Glutamatergic neuron (in vitro differentiated cells): Measurements from ENCODE around the gene HGS. TPM values are rescaled to one million over a fixed set of nuclear protein-coding genes. Genes with fewer than 3 reads are reported as not detected.

Source experiments
- DNase-seq: peaks from one replicate; pipeline ENCODE4 v3.0.0; 2022
- H3K27ac Mint-ChIP-seq: one replicate; pipeline ENCODE4 v1.8.0; 2020; ENCODE audit warnings: mild to moderate bottlenecking, mixed read lengths, inconsistent platforms; ENCODE audit not compliant: unreplicated experiment
- H3K27me3 Mint-ChIP-seq: one replicate; pipeline ENCODE4 v1.8.0; 2020; ENCODE audit warnings: mild to moderate bottlenecking, moderate library complexity, mixed read lengths, inconsistent platforms; ENCODE audit not compliant: unreplicated experiment
- H3K36me3 Mint-ChIP-seq: one replicate; pipeline ENCODE4 v1.8.0; 2020; ENCODE audit warnings: mild to moderate bottlenecking, mixed read lengths, inconsistent platforms; ENCODE audit not compliant: unreplicated experiment
- H3K4me1 Mint-ChIP-seq: one replicate; pipeline ENCODE4 v1.8.0; 2020; ENCODE audit warnings: mild to moderate bottlenecking, low read depth, mixed read lengths, inconsistent platforms; ENCODE audit not compliant: unreplicated experiment
- H3K4me3 Mint-ChIP-seq: one replicate; pipeline ENCODE4 v1.8.0; 2020; ENCODE audit warnings: mild to moderate bottlenecking, mixed read lengths, inconsistent platforms; ENCODE audit not compliant: unreplicated experiment
- H3K9me3 Mint-ChIP-seq: one replicate; pipeline ENCODE4 v1.8.0; 2020; ENCODE audit warnings: mild to moderate bottlenecking, moderate library complexity, mixed read lengths, inconsistent platforms; ENCODE audit not compliant: unreplicated experiment
- CTCF ChIP-seq: fragments of 200-600 bp; sonication (generic); IDR thresholded peaks from one replicate; pipeline ENCODE4 v1.5.0; 2021; ENCODE audit not compliant: partially characterized antibody, unreplicated experiment
- total RNA-seq: library from RNA; stranded (reverse); fragmentation: NEBNext Ultra II Directional; extraction: Animal tissue kit (Norgen Biotek cat#: 25700); gene quantifications from one replicate; pipeline ENCODE4 v1.2.1, GENCODE V29; 2021; ENCODE audit not compliant: unreplicated experiment

HGS gene
- total RNA-seq, 1 donor from 2014 or later: 167 TPM

- Mint-ChIP-seq H3K27ac (peak overlapping the region; percentile 8), H3K36me3 (no peaks in the 10 kb centered on the region), H3K27me3 (peaks cover 12% of the 10 kb centered on the region), H3K9me3 (peaks cover 10% of the 10 kb centered on the region), H3K4me3 (no peak overlapping the region), H3K4me1 (peaks cover 10% of the 10 kb centered on the region)
- DNase-seq: no peak
- no peak for TF ChIP-seq CTCF
Measured at GRCh38 chr17:81708739-81709185, 25.0 kb downstream of the HGS start.

GRCh38 chr17:81710514-81711308 lies 26.9 kb downstream of the HGS start:
- peaks cover 12% of the 10 kb centered on the region for H3K27me3 Mint-ChIP-seq
- H3K9me3 Mint-ChIP-seq: peaks cover 6% of the 10 kb centered on the region
- H3K4me3 Mint-ChIP-seq: peak overlapping the region; percentile 75
- H3K4me1 Mint-ChIP-seq: peaks cover 10% of the 10 kb centered on the region
- DNase-seq: no peak
- H3K36me3 Mint-ChIP-seq: no peaks in the 10 kb centered on the region
- TF ChIP-seq CTCF: no peak
- peak overlapping the region; percentile 68 for H3K27ac Mint-ChIP-seq

- DNase-seq: peak; percentile 81
- peaks cover 6% of the 10 kb centered on the region for H3K9me3 Mint-ChIP-seq
- no peak for TF ChIP-seq CTCF
- H3K4me1 Mint-ChIP-seq: peaks cover 10% of the 10 kb centered on the region
- H3K27ac Mint-ChIP-seq: peak within 1 kb of the TSS; percentile 98
- peaks cover 10% of the 10 kb centered on the region for H3K27me3 Mint-ChIP-seq
- H3K36me3 Mint-ChIP-seq: no peaks in the 10 kb centered on the region
- H3K4me3 Mint-ChIP-seq: peak within 1 kb of the TSS; percentile 95
Measured at GRCh38 chr17:81711814-81712467, 28.1 kb downstream of the HGS start, which contains the start of gene SLC25A10. SLC25A10 (plus strand) TSS chr17:81712284; CDS start chr17:81712427, 143 bp downstream.

GRCh38 chr17:81712468-81713003 lies 28.7 kb downstream of the HGS start:
- H3K27me3 Mint-ChIP-seq: peaks cover 10% of the 10 kb centered on the region
- DNase-seq: peak; percentile 68
- H3K9me3 Mint-ChIP-seq: peaks cover 6% of the 10 kb centered on the region
- H3K36me3 Mint-ChIP-seq: no peaks in the 10 kb centered on the region
- peak overlapping the region; percentile 95 for H3K4me3 Mint-ChIP-seq
- peaks cover 10% of the 10 kb centered on the region for H3K4me1 Mint-ChIP-seq
- no peak for TF ChIP-seq CTCF
- H3K27ac Mint-ChIP-seq: peak overlapping the region; percentile 98
